ENCODE data around the gene USH2A.

DNA sequence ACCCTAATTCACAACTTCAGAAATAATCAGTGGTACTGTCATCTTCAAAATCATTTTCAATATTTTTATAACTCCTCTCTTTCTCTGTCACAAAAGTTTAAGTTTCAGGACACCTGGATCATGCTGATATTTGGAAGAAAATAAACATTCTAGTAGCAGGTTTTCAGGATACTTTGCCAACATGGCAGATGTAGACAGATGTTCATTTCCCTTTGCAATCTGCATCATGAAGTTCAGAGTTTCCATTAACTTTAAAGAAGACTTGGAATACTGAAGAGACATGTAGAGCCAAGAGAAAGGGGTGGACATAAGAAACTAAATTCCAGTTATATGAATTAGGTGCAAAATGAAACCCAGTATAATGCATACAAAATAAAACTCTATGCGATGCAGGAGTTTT, 218.1 kb downstream of the USH2A start:
- no peak for TF ChIP-seq EZH2 (IDR thresholded peaks at IDR 0.05; ENCODE audit: insufficient read depth, poor library complexity, severe bottlenecking)
- TF ChIP-seq EZH2phosphoT487 (IDR thresholded peaks at IDR 0.05; ENCODE audit: insufficient read depth, low read depth) = no peak

Measured in GM23248 (cell line).